Right atrium auricular region (tissue), 2 donors: ENCODE results near the gene KLHDC1. TPM values are rescaled to one million over a fixed set of nuclear protein-coding genes. Genes with fewer than 3 reads are reported as not detected.
A peak's percentile ranks its signal among the peaks of the same experiment; 100 is the strongest.

ENCODE experiments used
- DNase-seq: peaks from one replicate; pipeline ENCODE4 v3.0.0-alpha.2; 2019; ENCODE audit warnings: low spot score
- H3K27ac ChIP-seq, 2 donors: fragments of 200-600 bp; sonication (generic); 1 replicate in 1 of 2; 2 replicates in 1 of 2; pipeline ENCODE4 v1.5.1; 2016 to 2019
- H3K27me3 ChIP-seq, 2 donors: fragments of 200-600 bp; sonication (generic); one replicate each; pipeline versions ENCODE4 v1.5.1 to v1.6.0; 2017 to 2019
- H3K36me3 ChIP-seq: fragments of 200-600 bp; sonication (generic); one replicate; pipeline ENCODE4 v1.5.1; 2016
- H3K4me1 ChIP-seq, 2 donors: fragments of 200-600 bp; sonication (generic); one replicate each; pipeline versions ENCODE4 v1.5.1 to v1.6.0; 2017 to 2019
- H3K4me3 ChIP-seq, 2 donors: fragments of 200-600 bp; sonication (generic); 1 replicate in 1 of 2; 2 replicates in 1 of 2; pipeline ENCODE4 v1.5.1; 2017 to 2019; ENCODE audit warnings: mild to moderate bottlenecking in 1 of 2, moderate library complexity in 1 of 2
- H3K9me3 ChIP-seq, 2 donors: fragments of 200-600 bp; sonication (generic); one replicate each; pipeline ENCODE4 v1.5.1; 2019
- total RNA-seq, 2 donors: library from RNA; depleted of rRNA; stranded (reverse); fragments of >200 nt; gene quantifications; one replicate each; pipeline ENCODE4 v1.1.0, GENCODE V29; 2016
- TF ChIP-seq, protein P1 (sequence below), 2 donors: fragments of 200-600 bp; sonication (generic); IDR thresholded peaks; one replicate each; pipeline ENCODE4 v1.5.1; 2019; ENCODE audit warnings: antibody characterized with exemption in 2 of 2

The KLHDC1 gene
- total RNA-seq, 2 donors from 2014 or later = 5.5 to 9.4 TPM

- peaks cover 6% of the 10 kb centered on the region for H3K36me3 ChIP-seq
- no peak overlapping the region for H3K4me3 ChIP-seq
- H3K27me3 ChIP-seq = no peaks in the 10 kb centered on the region
- no peak for DNase-seq
- TF ChIP-seq, protein P1, sequence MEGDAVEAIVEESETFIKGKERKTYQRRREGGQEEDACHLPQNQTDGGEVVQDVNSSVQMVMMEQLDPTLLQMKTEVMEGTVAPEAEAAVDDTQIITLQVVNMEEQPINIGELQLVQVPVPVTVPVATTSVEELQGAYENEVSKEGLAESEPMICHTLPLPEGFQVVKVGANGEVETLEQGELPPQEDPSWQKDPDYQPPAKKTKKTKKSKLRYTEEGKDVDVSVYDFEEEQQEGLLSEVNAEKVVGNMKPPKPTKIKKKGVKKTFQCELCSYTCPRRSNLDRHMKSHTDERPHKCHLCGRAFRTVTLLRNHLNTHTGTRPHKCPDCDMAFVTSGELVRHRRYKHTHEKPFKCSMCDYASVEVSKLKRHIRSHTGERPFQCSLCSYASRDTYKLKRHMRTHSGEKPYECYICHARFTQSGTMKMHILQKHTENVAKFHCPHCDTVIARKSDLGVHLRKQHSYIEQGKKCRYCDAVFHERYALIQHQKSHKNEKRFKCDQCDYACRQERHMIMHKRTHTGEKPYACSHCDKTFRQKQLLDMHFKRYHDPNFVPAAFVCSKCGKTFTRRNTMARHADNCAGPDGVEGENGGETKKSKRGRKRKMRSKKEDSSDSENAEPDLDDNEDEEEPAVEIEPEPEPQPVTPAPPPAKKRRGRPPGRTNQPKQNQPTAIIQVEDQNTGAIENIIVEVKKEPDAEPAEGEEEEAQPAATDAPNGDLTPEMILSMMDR (IDR thresholded peaks at IDR 0.05) = no peak
- H3K4me1 ChIP-seq = no peaks in the 10 kb centered on the region
- no peak overlapping the region for H3K27ac ChIP-seq
- H3K9me3 ChIP-seq = no peaks in the 10 kb centered on the region
These were observed 61.7 kb downstream of the KLHDC1 start for GRCh38 chr14:49754570-49755097.

- Histone ChIP-seq H3K27ac (no peak overlapping the region), H3K4me1 (no peaks in the 10 kb centered on the region), H3K4me3 (no peak overlapping the region), H3K9me3 (no peaks in the 10 kb centered on the region), H3K36me3 (peaks cover 6% of the 10 kb centered on the region), H3K27me3 (no peaks in the 10 kb centered on the region)
- DNase-seq = no peak
- TF ChIP-seq, protein P1 (IDR thresholded peaks at IDR 0.05) = no peak
These were observed 62.5 kb downstream of the KLHDC1 start for GRCh38 chr14:49755378-49755777.

DNA sequence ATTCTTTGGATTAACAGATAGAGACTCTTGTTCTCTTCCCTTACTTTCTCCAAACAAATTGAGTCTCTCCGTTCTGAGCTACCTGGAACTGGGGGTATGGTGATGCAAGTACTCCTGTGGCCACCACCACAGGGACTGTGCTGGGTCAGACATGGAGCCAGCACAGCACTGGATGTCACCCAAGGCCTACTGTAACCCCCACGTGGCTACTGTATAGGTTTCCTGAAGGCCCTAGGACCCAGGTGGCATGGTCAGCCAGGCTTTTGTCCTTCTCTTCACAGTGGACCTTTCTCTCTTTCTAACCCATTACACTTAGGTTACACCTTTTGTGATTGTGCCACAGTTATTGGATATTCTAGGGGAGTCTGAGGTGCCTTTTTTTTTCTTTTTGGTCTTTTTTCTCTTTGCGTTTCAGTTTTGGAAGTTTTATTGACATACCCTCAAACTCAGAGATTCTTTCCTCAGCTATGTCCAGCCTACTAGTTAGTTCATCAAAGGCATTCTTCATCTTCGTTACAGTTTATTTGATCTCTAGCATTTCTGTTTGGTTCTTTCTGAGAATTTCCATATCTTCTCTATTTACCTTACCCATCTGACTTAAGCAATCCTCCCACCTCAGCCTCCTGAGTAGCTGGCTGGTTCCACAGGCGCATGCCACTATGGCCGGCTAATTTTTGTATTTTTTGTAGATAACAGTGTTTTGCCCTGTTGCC lies 69.1 kb downstream of the KLHDC1 start:
- Histone ChIP-seq H3K4me3 (no peak overlapping the region), H3K4me1 (peaks cover 0 to 3% of the 10 kb centered on the region in 2 donors), H3K9me3 (no peaks in the 10 kb centered on the region), H3K36me3 (no peaks in the 10 kb centered on the region), H3K27me3 (no peaks in the 10 kb centered on the region), H3K27ac (no peak overlapping the region)
- TF ChIP-seq, protein P1 (IDR thresholded peaks at IDR 0.05) = no peak
- no peak for DNase-seq

DNA sequence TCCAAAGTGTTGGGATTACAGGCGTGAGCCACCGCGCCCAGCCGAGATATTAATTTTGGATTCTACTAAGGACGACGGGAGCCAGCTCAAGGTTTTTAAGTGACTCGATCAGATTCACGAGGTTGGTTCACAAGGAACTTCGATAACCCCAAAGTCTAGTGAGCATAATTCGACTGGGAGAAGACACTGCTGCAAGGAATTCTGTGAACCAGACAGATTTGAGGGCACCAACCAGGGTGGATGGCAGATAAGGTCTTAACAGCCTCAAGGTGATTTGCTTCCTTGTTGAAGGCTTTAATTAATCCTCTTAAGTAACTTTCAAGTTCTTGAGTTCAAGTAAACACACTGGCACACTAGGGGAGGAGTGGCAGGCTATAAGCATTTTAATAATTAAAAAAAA lies 73.9 kb downstream of the KLHDC1 start:
- no peaks in the 10 kb centered on the region for H3K9me3 ChIP-seq
- DNase-seq = no peak
- TF ChIP-seq, protein P1 (IDR thresholded peaks at IDR 0.05) = no peak
- peaks cover 4% of the 10 kb centered on the region for H3K36me3 ChIP-seq
- H3K4me3 ChIP-seq = peak overlapping the region; percentile 94
- H3K4me1 ChIP-seq = peaks cover 0 to 29% of the 10 kb centered on the region in 2 donors
- no peaks in the 10 kb centered on the region for H3K27me3 ChIP-seq
- H3K27ac ChIP-seq = peak overlapping the region; percentile 98 to 99

DNA sequence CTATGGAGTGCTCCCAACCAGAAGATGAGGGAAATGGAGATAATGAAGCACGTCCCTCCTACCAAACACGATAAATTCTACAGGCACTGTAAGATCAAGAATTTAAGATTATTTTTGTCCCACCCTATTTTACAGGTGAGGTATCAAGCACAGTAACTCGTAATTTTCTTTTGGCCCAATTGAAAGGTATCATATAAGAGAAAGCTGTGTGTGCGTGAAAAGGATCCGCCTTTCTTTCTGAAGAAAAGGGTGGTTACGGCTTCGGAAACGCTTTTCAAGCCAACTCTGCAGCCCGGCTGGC lies 74.3 kb downstream of the KLHDC1 start:
- TF ChIP-seq, protein P1 (IDR thresholded peaks at IDR 0.05) = no peak
- Histone ChIP-seq H3K9me3 (no peaks in the 10 kb centered on the region), H3K27me3 (no peaks in the 10 kb centered on the region), H3K4me3 (peak overlapping the region; percentile 94), H3K4me1 (peaks cover 0 to 29% of the 10 kb centered on the region in 2 donors), H3K36me3 (peaks cover 5% of the 10 kb centered on the region), H3K27ac (peak overlapping the region; percentile 98 to 99)
- no peak for DNase-seq
